Measurements from ENCODE around the gene SDK1. TPM values are rescaled to one million over a fixed set of nuclear protein-coding genes. Genes with fewer than 3 reads are reported as not detected.
"Not testable (repeated sequence)": the region's sequence is repeated elsewhere in the genome, so short reads cannot be mapped to it uniquely, and the experiment has no call there.

Gene SDK1
- total RNA-seq, 2 experiments from 2014 or later = 0.19 to 0.36 TPM

GRCh38 chr7:4093483-4093882 is 792.4 kb downstream of the SDK1 start:
- TF ChIP-seq CTCF (conservative IDR thresholded peaks at IDR 0.05; ENCODE audit: low read length) = no peak
- TF ChIP-seq EZH2phosphoT487 (IDR thresholded peaks at IDR 0.05; ENCODE audit: borderline replicate concordance, low read depth, low read length) = no peak
- H3K27ac ChIP-seq (ENCODE audit: low read depth, low read length, poor library complexity, severe bottlenecking) = no peak overlapping the region
- CTCF ChIA-PET (ENCODE audit: unreplicated experiment) = no interaction called here
- no peaks in the 10 kb centered on the region for H4K20me1 ChIP-seq (ENCODE audit: insufficient read depth, low read length)
- H3K4me2 ChIP-seq (ENCODE audit: low read length) = no peak overlapping the region
- no peaks in the 10 kb centered on the region for H3K9me3 ChIP-seq (ENCODE audit: low read length)
- no peak overlapping the region for H3K4me3 ChIP-seq (ENCODE audit: low read depth, low read length, poor library complexity, severe bottlenecking)
- H3K9me2 ChIP-seq (ENCODE audit: insufficient read depth, low read length) = no peaks in the 10 kb centered on the region
- H3K36me3 ChIP-seq (ENCODE audit: insufficient read depth, low read length) = no peaks in the 10 kb centered on the region
- intact Hi-C loops (cut with micrococcal nuclease; ENCODE audit: unreplicated experiment) = no loop called here
- no TSS peak for BruUV-seq (replicated peaks)
- H2AFZ ChIP-seq (ENCODE audit: low read length) = no peak overlapping the region
- H3K4me1 ChIP-seq (ENCODE audit: insufficient read depth, low read length, poor library complexity, severe bottlenecking) = no peaks in the 10 kb centered on the region
- DNase-seq (ENCODE audit: low spot score) = no peak
- no peaks in the 10 kb centered on the region for H3K79me2 ChIP-seq (ENCODE audit: insufficient read depth, low read depth, low read length)
- POLR2A ChIA-PET = interaction anchor here (0.6 kb wide), 1 partner anchor 458 kb away, joined by 3 read pairs; no protein-coding TSS in a partner anchor

- H2AFZ ChIP-seq (ENCODE audit: low read length); POLR2A ChIA-PET; DNase-seq (ENCODE audit: low spot score); H3K27ac ChIP-seq (ENCODE audit: low read depth, low read length, poor library complexity, severe bottlenecking); H3K36me3 ChIP-seq (ENCODE audit: insufficient read depth, low read length); intact Hi-C loops (cut with micrococcal nuclease; ENCODE audit: unreplicated experiment); H3K9me2 ChIP-seq (ENCODE audit: insufficient read depth, low read length); H3K4me3 ChIP-seq (ENCODE audit: low read depth, low read length, poor library complexity, severe bottlenecking); H3K79me2 ChIP-seq (ENCODE audit: insufficient read depth, low read depth, low read length); H3K9me3 ChIP-seq (ENCODE audit: low read length); H4K20me1 ChIP-seq (ENCODE audit: insufficient read depth, low read length); H3K4me1 ChIP-seq (ENCODE audit: insufficient read depth, low read length, poor library complexity, severe bottlenecking); CTCF ChIA-PET (ENCODE audit: unreplicated experiment); BruUV-seq (replicated peaks); H3K4me2 ChIP-seq (ENCODE audit: low read length): not testable (repeated sequence)
Observed at GRCh38 chr7:4094158-4094557, 793.1 kb downstream of the SDK1 start.

GRCh38 chr7:4097001-4097609 is 796.1 kb downstream of the SDK1 start:
- no peaks in the 10 kb centered on the region for H3K36me3 ChIP-seq (ENCODE audit: insufficient read depth, low read length)
- no peak overlapping the region for H3K4me2 ChIP-seq (ENCODE audit: low read length)
- no peak for DNase-seq (ENCODE audit: low spot score)
- H3K4me1 ChIP-seq (ENCODE audit: insufficient read depth, low read length, poor library complexity, severe bottlenecking) = no peaks in the 10 kb centered on the region
- intact Hi-C loops (cut with micrococcal nuclease; ENCODE audit: unreplicated experiment) = no loop called here
- no peaks in the 10 kb centered on the region for H3K9me2 ChIP-seq (ENCODE audit: insufficient read depth, low read length)
- no peak overlapping the region for H2AFZ ChIP-seq (ENCODE audit: low read length)
- no TSS peak for BruUV-seq (replicated peaks)
- ChIA-PET POLR2A (no interaction called here), CTCF (ENCODE audit: unreplicated experiment) (no interaction called here)
- no peak for TF ChIP-seq CTCF (conservative IDR thresholded peaks at IDR 0.05; ENCODE audit: low read length)
- no peak for TF ChIP-seq EZH2phosphoT487 (IDR thresholded peaks at IDR 0.05; ENCODE audit: borderline replicate concordance, low read depth, low read length)
- H3K9me3 ChIP-seq (ENCODE audit: low read length) = no peaks in the 10 kb centered on the region
- no peaks in the 10 kb centered on the region for H3K79me2 ChIP-seq (ENCODE audit: insufficient read depth, low read depth, low read length)
- no peaks in the 10 kb centered on the region for H4K20me1 ChIP-seq (ENCODE audit: insufficient read depth, low read length)
- no peak overlapping the region for H3K27ac ChIP-seq (ENCODE audit: low read depth, low read length, poor library complexity, severe bottlenecking)
- H3K4me3 ChIP-seq (ENCODE audit: low read depth, low read length, poor library complexity, severe bottlenecking) = no peak overlapping the region

Measured in OCI-LY7 (cell line).